Skeletal muscle tissue (tissue), 4 donors: ENCODE results near the gene CDC16. TPM values are rescaled to one million over a fixed set of nuclear protein-coding genes. Genes with fewer than 3 reads are reported as not detected.

ENCODE experiments used
- H3K27ac ChIP-seq: one replicate; pipeline ENCODE4 v1.7.0; 2013; ENCODE audit warnings: mild to moderate bottlenecking, low read depth, low read length, inconsistent platforms
- H3K27me3 ChIP-seq, 3 donors: one replicate each; pipeline ENCODE4 v1.7.0; 2013; ENCODE audit warnings: low read length in 3 of 3; ENCODE audit not compliant: control insufficient read depth in 3 of 3, insufficient read depth in 3 of 3
- H3K36me3 ChIP-seq, 3 donors: one replicate each; pipeline ENCODE4 v1.7.0; 2013; ENCODE audit warnings: low read length in 3 of 3; ENCODE audit not compliant: control insufficient read depth in 3 of 3, insufficient read depth in 3 of 3
- H3K4me1 ChIP-seq, 3 donors: one replicate each; pipeline ENCODE4 v1.7.0; 2013; ENCODE audit warnings: low read length in 3 of 3, mild to moderate bottlenecking in 3 of 3; ENCODE audit not compliant: control insufficient read depth in 3 of 3, insufficient read depth in 3 of 3
- H3K4me3 ChIP-seq, 3 donors: one replicate each; pipeline ENCODE4 v1.7.0; 2013; ENCODE audit warnings: low read length in 3 of 3
- H3K9ac ChIP-seq, 3 donors: one replicate each; pipeline ENCODE4 v1.7.0; 2013; ENCODE audit warnings: low read length in 3 of 3, mild to moderate bottlenecking in 3 of 3, moderate library complexity in 2 of 3, low read depth in 1 of 3
- H3K9me3 ChIP-seq, 3 donors: one replicate each; pipeline ENCODE4 v1.7.0; 2013; ENCODE audit warnings: low read length in 3 of 3; ENCODE audit not compliant: control insufficient read depth in 3 of 3
- total RNA-seq: library from RNA; depleted of rRNA; stranded (reverse); fragments of >200 nt; gene quantifications from one replicate; pipeline ENCODE4 v1.2.3, GENCODE V29; 2014
- donor health status: Osteomylitis.

Gene CDC16
- total RNA-seq, 1 donor from 2014 or later: 64.2 TPM

DNA sequence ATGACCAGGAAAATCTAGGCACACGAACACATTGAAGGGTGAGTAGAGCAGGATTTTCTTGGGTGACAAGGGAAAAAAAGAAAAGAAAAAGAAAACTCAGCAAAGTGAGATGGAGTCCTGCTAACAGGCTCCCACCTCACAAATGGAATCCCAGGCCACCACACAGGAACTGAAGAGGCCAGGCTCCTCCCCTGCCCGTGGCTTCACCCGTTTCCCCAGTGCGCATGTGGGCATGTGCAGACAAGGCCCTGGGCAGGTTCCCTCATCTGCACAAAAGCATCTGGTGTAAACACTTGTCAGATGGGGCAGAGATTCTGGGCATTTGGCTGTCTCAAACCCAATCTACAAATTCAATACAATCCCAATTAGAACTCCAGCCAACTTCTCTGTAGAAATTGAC, 31.2 kb upstream of the CDC16 start:
- H3K36me3 ChIP-seq: no peaks in the 10 kb centered on the region

DNA sequence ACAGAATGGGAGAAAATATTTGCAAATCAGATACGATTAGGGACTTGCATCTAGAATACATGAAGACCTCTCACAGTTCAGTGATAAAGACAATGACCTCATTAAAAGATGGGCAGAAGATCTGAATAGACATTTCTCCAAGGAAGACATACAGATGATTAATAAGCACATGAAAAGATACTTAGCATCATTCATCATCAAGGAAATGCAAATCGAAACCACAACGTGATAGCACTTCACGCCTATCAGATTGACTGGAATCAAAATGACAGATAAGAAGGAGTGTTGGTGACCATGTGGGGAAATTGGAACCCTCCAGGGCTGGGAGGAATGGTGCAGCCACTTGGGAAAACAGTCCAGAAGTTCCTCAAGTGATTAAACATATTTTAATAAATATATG, 29.8 kb upstream of the CDC16 start:
- Histone ChIP-seq H3K27me3 (peaks cover 9 to 24% (median 20%) of the 10 kb centered on the region in 3 donors), H3K36me3 (no peaks in the 10 kb centered on the region), H3K9ac (no peak overlapping the region), H3K27ac (no peak overlapping the region), H3K4me1 (peaks cover 0 to 8% (median 8%) of the 10 kb centered on the region in 3 donors), H3K4me3 (no peak overlapping the region), H3K9me3 (no peaks in the 10 kb centered on the region)

More for the DNA sequence above, 31.2 kb upstream of the CDC16 start:
- H3K27ac ChIP-seq: no peak overlapping the region
- peaks cover 14 to 26% (median 24%) of the 10 kb centered on the region in 3 donors for H3K27me3 ChIP-seq
- no peak overlapping the region for H3K4me3 ChIP-seq
- no peak overlapping the region for H3K9ac ChIP-seq
- H3K9me3 ChIP-seq: no peaks in the 10 kb centered on the region
- H3K4me1 ChIP-seq: peaks cover 0 to 11% (median 8%) of the 10 kb centered on the region in 3 donors

DNA sequence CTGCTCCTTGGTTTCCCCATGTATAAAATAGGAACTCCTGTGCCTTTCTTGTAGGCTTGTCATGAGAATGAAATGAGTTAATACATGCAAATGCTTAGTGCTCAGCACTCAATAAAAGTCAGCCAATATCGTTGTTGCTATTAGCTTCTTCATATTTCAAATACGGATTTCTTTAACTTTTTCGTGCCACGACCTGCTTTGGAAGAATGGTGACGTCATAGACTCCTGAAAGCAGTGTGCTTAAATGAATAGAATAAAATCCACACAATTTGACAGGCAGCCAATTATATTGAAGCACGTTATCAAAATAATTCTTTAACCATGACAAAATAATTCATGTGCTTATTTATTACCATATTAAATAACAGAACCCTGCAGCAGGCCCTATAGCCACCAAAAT, 26.6 kb upstream of the CDC16 start:
- H3K27ac ChIP-seq: no peak overlapping the region
- no peaks in the 10 kb centered on the region for H3K9me3 ChIP-seq
- H3K4me1 ChIP-seq: no peaks in the 10 kb centered on the region
- no peak overlapping the region for H3K9ac ChIP-seq
- H3K36me3 ChIP-seq: no peaks in the 10 kb centered on the region
- H3K27me3 ChIP-seq: peaks cover 8 to 14% (median 11%) of the 10 kb centered on the region in 3 donors
- H3K4me3 ChIP-seq: no peak overlapping the region

DNA sequence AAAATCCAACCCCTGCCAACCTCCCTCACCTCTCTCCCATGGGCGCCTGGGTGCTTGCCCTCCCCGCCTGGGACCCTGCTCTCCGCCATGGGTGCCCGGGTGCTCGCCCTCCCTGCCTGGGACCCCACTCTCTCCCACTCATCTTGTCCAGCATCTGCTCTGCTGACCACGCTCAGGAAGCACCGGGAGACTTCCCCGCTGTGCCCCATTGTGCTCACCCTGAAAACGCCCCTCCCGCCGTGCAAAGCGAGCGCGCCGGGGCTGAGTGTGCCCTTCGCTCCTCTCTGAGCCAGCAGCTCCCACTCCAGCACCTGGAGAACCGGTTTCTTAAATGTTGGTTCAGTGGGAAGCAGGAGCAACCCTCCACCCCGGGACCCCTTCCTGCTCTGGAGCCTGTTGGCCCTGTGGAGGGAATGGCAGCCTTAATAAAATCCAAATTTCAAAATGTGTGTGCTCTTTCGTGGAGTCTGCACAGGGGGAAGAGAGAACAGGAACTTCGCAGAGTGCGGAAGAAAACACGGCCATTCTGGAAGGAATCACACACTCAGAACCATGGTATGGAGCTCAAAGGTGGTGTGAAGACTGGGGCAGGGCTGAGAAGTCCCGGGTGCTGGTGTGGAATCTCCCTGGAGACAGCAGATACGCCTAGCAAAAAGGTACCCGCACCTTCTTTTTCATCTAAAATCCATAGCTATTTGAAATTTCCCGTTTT, 23.1 kb upstream of the CDC16 start:
- no peak overlapping the region for H3K27ac ChIP-seq

DNA sequence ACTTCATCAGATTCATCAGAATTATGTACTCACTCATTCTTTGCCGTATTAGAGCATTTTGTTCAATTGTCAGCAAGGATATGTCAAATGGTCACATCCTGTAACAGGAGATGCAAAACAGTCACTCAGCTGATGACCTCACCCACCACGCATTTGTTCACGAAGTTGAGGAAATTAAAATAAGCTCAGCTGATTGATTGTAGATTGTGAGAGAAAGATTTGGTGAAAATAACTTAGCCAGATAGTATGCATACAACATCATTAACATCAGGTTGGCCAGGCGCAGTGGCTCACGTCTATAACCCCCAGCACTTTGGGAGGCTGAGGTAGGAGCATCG, 22.6 kb upstream of the CDC16 start:
- Histone ChIP-seq H3K9me3 (no peaks in the 10 kb centered on the region), H3K9ac (no peak overlapping the region)

More for the DNA sequence above, 23.1 kb upstream of the CDC16 start:
- H3K36me3 ChIP-seq: no peaks in the 10 kb centered on the region
- H3K9me3 ChIP-seq: no peaks in the 10 kb centered on the region
- no peak overlapping the region for H3K9ac ChIP-seq
- H3K4me1 ChIP-seq: no peaks in the 10 kb centered on the region
- peaks cover 12 to 21% (median 13%) of the 10 kb centered on the region in 3 donors for H3K27me3 ChIP-seq
- no peak overlapping the region for H3K4me3 ChIP-seq

DNA sequence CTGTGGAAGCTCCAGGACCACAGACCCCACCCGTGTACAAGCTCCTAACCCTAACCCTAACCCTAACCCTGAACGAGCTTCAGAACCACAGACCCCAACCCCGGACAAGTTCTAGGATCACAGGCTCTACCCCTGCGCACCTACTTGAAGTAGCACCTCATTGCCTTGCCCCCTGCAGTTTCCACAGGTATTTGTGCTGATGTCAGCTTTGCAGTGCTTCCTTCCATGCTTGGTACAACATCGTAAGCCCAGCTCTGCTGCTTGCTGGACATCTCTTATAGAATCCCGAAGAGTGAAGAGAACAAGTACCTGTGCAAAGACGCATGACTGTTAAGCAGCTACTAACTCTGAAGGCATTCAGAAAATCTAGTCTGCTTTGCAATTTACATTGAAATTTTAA, 20.7 kb upstream of the CDC16 start:
- no peaks in the 10 kb centered on the region for H3K9me3 ChIP-seq
- H3K36me3 ChIP-seq: no peaks in the 10 kb centered on the region

More for the DNA sequence above, 22.6 kb upstream of the CDC16 start:
- Histone ChIP-seq H3K27me3 (peaks cover 12 to 21% (median 13%) of the 10 kb centered on the region in 3 donors), H3K27ac (no peak overlapping the region), H3K4me1 (no peaks in the 10 kb centered on the region), H3K4me3 (no peak overlapping the region), H3K36me3 (no peaks in the 10 kb centered on the region)

DNA sequence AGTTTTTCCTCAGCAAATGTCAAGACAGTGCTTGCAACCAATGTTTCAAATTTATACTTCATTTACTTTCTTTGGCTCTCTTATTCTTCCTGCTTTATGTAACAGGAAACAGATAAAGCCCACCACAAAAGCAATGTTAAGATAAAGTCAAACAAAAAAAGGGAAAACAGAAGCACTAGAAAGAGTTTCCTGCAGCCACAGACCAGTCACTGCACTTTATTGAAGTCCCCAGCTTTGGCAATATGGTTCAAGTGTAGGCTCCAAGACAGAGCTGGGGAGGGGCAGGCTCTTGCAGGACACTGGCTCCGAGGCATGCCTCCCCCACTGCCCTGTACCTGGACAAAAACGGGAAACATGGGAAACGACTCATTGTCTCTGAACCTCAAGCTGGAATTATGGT, 15.3 kb upstream of the CDC16 start:
- peaks cover 0 to 3% (median 0%) of the 10 kb centered on the region in 3 donors for H3K27me3 ChIP-seq

More for the DNA sequence above, 20.7 kb upstream of the CDC16 start:
- no peak overlapping the region for H3K27ac ChIP-seq
- peaks cover 12 to 21% (median 13%) of the 10 kb centered on the region in 3 donors for H3K27me3 ChIP-seq
- no peak overlapping the region for H3K9ac ChIP-seq
- H3K4me3 ChIP-seq: no peak overlapping the region
- no peaks in the 10 kb centered on the region for H3K4me1 ChIP-seq

DNA sequence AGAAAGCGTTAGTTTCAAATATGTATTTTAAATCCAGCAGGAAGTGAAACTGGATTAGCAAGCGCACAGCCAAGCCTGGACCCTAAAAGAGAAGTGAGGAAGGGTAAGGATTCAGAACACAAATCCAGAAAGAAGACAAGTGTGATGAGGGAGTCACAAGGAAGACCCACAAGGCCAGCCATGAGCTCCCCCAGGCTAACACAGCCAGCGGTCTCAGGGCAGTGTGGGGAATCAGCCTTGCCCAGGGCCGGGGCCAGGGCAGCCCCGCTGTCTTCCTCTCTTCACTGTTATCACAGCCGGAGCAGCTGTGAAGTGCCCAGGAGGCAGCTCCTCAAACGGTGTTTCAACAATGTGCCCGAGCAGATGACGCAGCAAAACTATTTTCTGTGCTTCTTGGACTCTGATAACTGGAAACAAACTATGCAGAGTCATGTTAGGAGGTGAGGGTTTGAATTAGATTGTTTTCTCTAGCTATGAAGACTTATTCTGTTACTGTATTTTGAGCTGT, 12.2 kb upstream of the CDC16 start:
- Histone ChIP-seq H3K9ac (no peak overlapping the region), H3K9me3 (no peaks in the 10 kb centered on the region), H3K4me1 (peaks cover 2 to 7% (median 2%) of the 10 kb centered on the region in 3 donors), H3K36me3 (no peaks in the 10 kb centered on the region), H3K27ac (peak overlapping the region; percentile 25), H3K27me3 (peaks cover 0 to 3% (median 3%) of the 10 kb centered on the region in 3 donors), H3K4me3 (no peak overlapping the region)

More for the DNA sequence above, 15.3 kb upstream of the CDC16 start:
- Histone ChIP-seq H3K9me3 (no peaks in the 10 kb centered on the region), H3K27ac (no peak overlapping the region), H3K9ac (no peak overlapping the region), H3K4me1 (no peaks in the 10 kb centered on the region), H3K4me3 (no peak overlapping the region), H3K36me3 (no peaks in the 10 kb centered on the region)

DNA sequence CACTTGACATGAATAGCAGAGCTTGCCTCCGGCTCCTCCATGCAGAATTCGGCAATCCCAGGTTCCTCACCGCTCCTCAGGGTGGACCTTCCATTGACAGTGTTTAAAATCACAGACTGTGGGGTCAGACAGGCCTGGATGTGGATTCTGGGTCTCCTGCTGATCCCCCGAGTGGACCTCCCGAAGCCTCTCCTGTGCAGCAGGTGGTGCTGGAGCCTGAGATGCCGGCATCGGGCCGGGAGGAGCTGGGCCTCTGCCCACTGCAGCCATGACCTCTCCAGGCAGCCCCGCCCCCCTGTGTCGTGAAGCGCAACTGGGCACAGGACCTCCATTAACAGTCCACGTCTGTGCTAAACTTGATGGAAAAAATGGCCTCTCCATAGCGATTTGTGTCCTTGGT, 10.5 kb upstream of the CDC16 start:
- Histone ChIP-seq H3K36me3 (no peaks in the 10 kb centered on the region), H3K27ac (no peak overlapping the region), H3K4me3 (no peak overlapping the region), H3K9me3 (no peaks in the 10 kb centered on the region), H3K27me3 (peaks cover 6 to 16% (median 15%) of the 10 kb centered on the region in 3 donors), H3K9ac (no peak overlapping the region), H3K4me1 (peaks cover 2 to 7% (median 2%) of the 10 kb centered on the region in 3 donors)

DNA sequence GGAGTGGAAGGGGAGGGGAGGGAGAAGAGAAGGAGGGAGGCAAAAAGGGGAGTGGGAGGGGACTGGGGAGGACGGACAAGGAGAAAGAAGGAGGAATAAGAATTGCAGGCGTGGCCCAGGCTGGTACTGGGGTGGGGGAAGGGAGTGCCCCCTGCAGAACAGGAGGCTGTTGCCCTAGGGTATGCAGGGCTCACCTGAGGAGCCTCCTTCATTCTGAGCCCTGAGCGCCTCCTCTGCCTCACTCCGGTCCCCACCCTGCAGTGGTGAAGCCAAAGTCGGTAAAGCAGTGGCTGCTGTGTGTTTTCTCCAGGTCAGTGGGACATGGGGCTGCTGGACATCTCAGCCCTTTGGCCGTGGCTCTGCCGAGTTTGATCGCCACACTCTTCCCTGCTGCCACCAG, 9.1 kb upstream of the CDC16 start:
- Histone ChIP-seq H3K4me1 (peaks cover 2 to 7% (median 2%) of the 10 kb centered on the region in 3 donors), H3K9ac (no peak overlapping the region), H3K27me3 (peaks cover 12 to 26% (median 21%) of the 10 kb centered on the region in 3 donors)

More for the DNA sequence above, 9.1 kb upstream of the CDC16 start:
- no peaks in the 10 kb centered on the region for H3K9me3 ChIP-seq
- no peaks in the 10 kb centered on the region for H3K36me3 ChIP-seq
- H3K27ac ChIP-seq: no peak overlapping the region
- H3K4me3 ChIP-seq: no peak overlapping the region
